Ovary (tissue), 9 donors: ENCODE data around the gene LMTK2. TPM values are rescaled to one million over a fixed set of nuclear protein-coding genes. Genes with fewer than 3 reads are reported as not detected.

Source experiments
- DNase-seq, 5 donors: peaks; one replicate each; pipeline ENCODE4 v3.0.0-alpha.2; 2019 to 2020
- H3K27ac ChIP-seq, 2 donors: fragments of 200-600 bp; one replicate each; pipeline versions ENCODE4 v1.5.1 to v1.8.0; 2019 to 2022
- H3K27me3 ChIP-seq: fragments of 200-600 bp; one replicate; pipeline ENCODE4 v1.8.0; 2022
- H3K36me3 ChIP-seq: fragments of 200-600 bp; sonication (generic); one replicate; pipeline ENCODE4 v1.5.1; 2019
- H3K4me1 ChIP-seq: one replicate; pipeline ENCODE4 v1.8.1; 2013; ENCODE audit warnings: mild to moderate bottlenecking, moderate library complexity; ENCODE audit not compliant: insufficient read depth
- H3K4me3 ChIP-seq: fragments of 200-600 bp; sonication (generic); one replicate; pipeline ENCODE4 v1.5.1; 2017
- H3K9me3 ChIP-seq, 2 donors: fragments of 200-600 bp in 1 of 2; sonication (generic) in 1 of 2; one replicate each; pipeline versions ENCODE4 v1.5.1 to v1.8.1; 2013 to 2019; ENCODE audit warnings: mild to moderate bottlenecking in 1 of 2, moderate library complexity in 1 of 2
- CTCF ChIP-seq, 3 donors: fragments of 450-650 bp in 2 of 3; fragments of 200-600 bp in 1 of 3; IDR thresholded peaks; one replicate each; pipeline versions ENCODE4 v1.5.1 to v1.8.0; 2016 to 2022; ENCODE audit warnings: antibody characterized with exemption in 3 of 3, mild to moderate bottlenecking in 1 of 3
- EP300 ChIP-seq: sonication (generic); formaldehyde crosslinking; IDR thresholded peaks from one replicate; pipeline ENCODE4 v1.6.1; 2017; ENCODE audit warnings: antibody characterized with exemption
- POLR2A ChIP-seq: fragments of 450-650 bp; IDR thresholded peaks from one replicate; pipeline ENCODE4 v1.6.1; 2017; ENCODE audit warnings: antibody characterized with exemption, mild to moderate bottlenecking, moderate library complexity
- WGBS, 3 donors: extraction: QIAGEN DNeasy Blood & Tissue Kit in 1 of 3; methylation state at CpG; one replicate each; pipeline versions ENCODE4 v1.1.5 to v1.1.7; 2013 to 2017; 5-methylcytosine and 5-hydroxymethylcytosine counted together
- intact Hi-C, 4 donors: fragments of 100-400 bp; cut with DNase I; formaldehyde crosslinking; loops; one replicate each; pipeline versions ENCODE4 v1.11.0 to v1.15.1; 2022 to 2023
- polyA plus RNA-seq, 2 donors: library from polyadenylated mRNA; stranded (reverse); fragments of 200-250 nt in 1 of 2; fragments of 350-450 nt in 1 of 2; fragmentation: Illumina TruSeq in 1 of 2; extraction: RNeasy Lipid Tissue Mini Kit (QIAGEN cat#74804) in 1 of 2; gene quantifications; one replicate each; pipeline ENCODE4 v1.2.3, GENCODE V29; 2013 to 2014
- total RNA-seq, 7 donors: library from RNA; depleted of rRNA in 2 of 7; stranded (reverse); fragments of >200 nt in 2 of 7; fragmentation: NEBNext Ultra II Directional in 3 of 7; extraction: Animal tissue kit (Norgen Biotek cat#: 25700) in 3 of 7; gene quantifications; one replicate each; pipeline versions ENCODE4 v1.1.0 to v1.2.4, GENCODE V29; 2016 to 2023
- donor health status: DM: no; HTN: no; CAD: no; lungs with moderate emphysema.
- donor health status: DM: no; HTN: no; CAD: no.
- donor health status: Bipolar disorder and iron deficiency.
- donor health status: DM: yes; HTN: yes; CAD: no.
- donor health status: DM: no; HTN: no; CAD: no.
- donor health status: DM: yes; HTN: yes; CAD: no.

The LMTK2 gene
- total and polyA plus RNA-seq, 9 donors: 4.4 to 17.1 (median 12.8) TPM

DNA sequence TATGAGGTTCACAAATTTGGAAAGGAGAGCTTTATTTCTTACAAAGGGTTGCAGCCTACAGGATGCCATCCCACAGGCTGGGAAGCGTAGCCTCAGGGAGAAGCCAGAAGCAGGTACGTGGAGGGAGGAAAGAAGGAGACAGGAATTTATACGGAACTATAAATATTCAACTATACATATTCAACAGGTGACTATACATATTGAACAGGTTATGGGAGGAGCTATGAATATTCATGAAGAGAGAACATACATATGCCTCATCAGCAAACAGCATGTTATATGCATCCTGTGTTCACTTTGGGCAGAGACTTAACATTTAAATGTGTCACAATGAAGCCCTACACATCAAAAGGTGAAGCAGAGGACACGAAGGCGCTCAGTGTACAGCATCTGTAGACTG lies 40.5 kb upstream of the LMTK2 start:
- Histone ChIP-seq H3K27me3 (no peaks in the 10 kb centered on the region), H3K27ac (no peak overlapping the region), H3K4me1 (no peaks in the 10 kb centered on the region), H3K9me3 (peaks cover 0 to 4% of the 10 kb centered on the region in 2 donors), H3K4me3 (no peak overlapping the region), H3K36me3 (no peaks in the 10 kb centered on the region)
- DNase-seq: no peak
- WGBS, 3 donors: 71 to 77% (median 75%) methylated on average over 5 of the region's 5 CpGs
- no peak for TF ChIP-seq POLR2A
- no peak for TF ChIP-seq EP300
- no peak for TF ChIP-seq CTCF (IDR thresholded peaks at IDR 0.05)
- intact Hi-C loops: no loop called here

- no peak for DNase-seq
- Histone ChIP-seq H3K4me3 (no peak overlapping the region), H3K9me3 (peaks cover 0 to 4% of the 10 kb centered on the region in 2 donors), H3K27ac (no peak overlapping the region), H3K27me3 (no peaks in the 10 kb centered on the region), H3K4me1 (no peaks in the 10 kb centered on the region), H3K36me3 (no peaks in the 10 kb centered on the region)
- WGBS, 3 donors: 41 to 72% (median 42%) methylated on average over 9 of the region's 9 CpGs
- TF ChIP-seq POLR2A (no peak), CTCF (IDR thresholded peaks at IDR 0.05) (no peak), EP300 (no peak)
- intact Hi-C loops: no loop called here
Measured at GRCh38 chr7:98066934-98067507, 39.6 kb upstream of the LMTK2 start.

DNA sequence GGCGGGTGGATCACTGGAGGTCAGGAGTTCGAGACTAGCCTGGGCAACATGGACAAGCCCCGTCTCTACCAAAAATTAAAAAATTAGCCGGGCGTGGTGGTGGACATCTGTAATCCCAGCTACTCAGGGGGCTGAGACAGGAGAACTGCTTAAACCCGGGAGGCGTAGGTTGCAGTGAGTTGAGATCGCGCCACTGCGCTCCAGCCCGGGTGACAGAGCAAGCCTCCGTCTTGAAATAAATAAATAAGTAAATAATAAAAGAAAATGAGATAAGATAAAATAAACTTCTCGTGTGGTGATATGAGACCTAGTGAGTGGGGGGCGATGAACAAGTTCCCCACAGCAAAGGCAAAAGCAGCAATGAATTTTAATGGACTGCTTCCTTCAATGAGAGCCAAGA lies 33.6 kb upstream of the LMTK2 start:
- intact Hi-C loops: no loop called here
- WGBS, 3 donors: 85 to 90% (median 90%) methylated on average over 14 of the region's 14 CpGs
- no peaks in the 10 kb centered on the region for H3K4me1 ChIP-seq
- H3K27ac ChIP-seq: no peak overlapping the region
- TF ChIP-seq CTCF (IDR thresholded peaks at IDR 0.05) (no peak), POLR2A (no peak), EP300 (no peak)
- no peak for DNase-seq
- no peaks in the 10 kb centered on the region for H3K27me3 ChIP-seq
- peaks cover 0 to 4% of the 10 kb centered on the region in 2 donors for H3K9me3 ChIP-seq
- no peak overlapping the region for H3K4me3 ChIP-seq
- H3K36me3 ChIP-seq: no peaks in the 10 kb centered on the region

DNA sequence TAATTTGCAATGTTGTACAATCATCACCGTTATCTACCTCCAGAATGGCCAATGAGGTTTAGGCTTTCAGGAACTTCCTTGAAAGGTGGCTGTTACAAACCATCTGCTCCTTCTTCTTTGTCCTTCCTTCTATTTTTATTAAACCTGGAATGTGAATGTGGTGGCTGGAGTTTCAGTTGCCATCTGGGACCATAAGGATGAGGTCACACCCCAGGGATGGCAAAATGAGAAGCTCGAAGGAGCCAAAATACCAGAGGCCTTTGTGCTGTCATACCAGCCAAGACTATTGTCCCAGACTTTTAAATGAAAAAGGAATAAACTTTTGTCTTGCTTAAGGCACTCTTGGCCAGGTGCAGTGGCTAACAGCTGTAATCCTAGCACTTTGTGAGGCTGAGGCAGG lies 30.9 kb upstream of the LMTK2 start:
- TF ChIP-seq EP300 (no peak), POLR2A (no peak), CTCF (IDR thresholded peaks at IDR 0.05) (no peak)
- Histone ChIP-seq H3K27ac (no peak overlapping the region), H3K4me1 (no peaks in the 10 kb centered on the region), H3K4me3 (no peak overlapping the region), H3K36me3 (no peaks in the 10 kb centered on the region), H3K27me3 (no peaks in the 10 kb centered on the region), H3K9me3 (no peaks in the 10 kb centered on the region)
- 83 to 87% (median 86%) methylated on average over 2 of the region's 2 CpGs for WGBS, 3 donors
- intact Hi-C loops: no loop called here
- DNase-seq: no peak
